NCI-H1694 (cell line): Measurements from ENCODE around the gene TMEM139.

ENCODE experiments used
- DNase-seq: peaks from one replicate; lab custom pipeline; 2025; lab: John Stamatoyannopoulos, UW

The TMEM139 gene

DNA sequence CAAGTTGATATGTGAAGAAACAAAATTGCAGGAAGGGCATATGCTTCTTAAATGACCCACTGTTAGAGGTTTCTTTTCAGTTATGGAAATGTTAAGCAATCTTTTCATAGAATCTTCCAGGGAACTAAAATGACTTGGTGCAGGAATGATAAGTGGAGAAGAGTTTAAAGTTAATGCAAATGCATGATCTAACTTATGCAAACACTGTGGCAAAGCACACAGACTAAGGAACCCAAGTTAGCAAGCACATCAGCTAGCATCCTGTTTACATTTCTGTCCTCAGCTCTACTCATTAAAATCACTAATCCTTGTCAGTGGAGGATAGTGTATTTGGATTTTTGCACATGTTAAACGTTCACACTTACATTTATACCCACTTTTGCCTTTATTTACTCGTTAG lies 40.5 kb downstream of the TMEM139 start:
- DNase-seq = no peak

DNA sequence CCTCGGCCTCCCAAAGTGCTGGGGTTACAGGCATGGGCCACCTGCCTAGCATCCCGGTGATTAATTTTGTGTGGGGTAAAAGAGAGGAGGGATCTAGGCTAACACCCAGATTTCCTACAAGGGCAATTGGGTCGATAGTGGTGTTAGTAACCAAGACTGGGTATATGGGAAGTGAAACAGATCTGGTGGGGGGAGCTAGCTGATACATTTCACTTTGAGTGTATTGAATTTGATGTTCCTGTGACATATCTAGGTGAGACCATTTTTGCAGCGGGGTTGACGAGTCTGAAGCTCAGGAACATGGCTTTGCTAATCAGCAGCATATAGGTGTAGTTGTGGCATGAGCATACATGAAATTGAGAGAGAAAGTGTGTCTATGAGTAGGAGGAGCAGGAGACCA lies 43.1 kb downstream of the TMEM139 start:
- no peak for DNase-seq

DNA sequence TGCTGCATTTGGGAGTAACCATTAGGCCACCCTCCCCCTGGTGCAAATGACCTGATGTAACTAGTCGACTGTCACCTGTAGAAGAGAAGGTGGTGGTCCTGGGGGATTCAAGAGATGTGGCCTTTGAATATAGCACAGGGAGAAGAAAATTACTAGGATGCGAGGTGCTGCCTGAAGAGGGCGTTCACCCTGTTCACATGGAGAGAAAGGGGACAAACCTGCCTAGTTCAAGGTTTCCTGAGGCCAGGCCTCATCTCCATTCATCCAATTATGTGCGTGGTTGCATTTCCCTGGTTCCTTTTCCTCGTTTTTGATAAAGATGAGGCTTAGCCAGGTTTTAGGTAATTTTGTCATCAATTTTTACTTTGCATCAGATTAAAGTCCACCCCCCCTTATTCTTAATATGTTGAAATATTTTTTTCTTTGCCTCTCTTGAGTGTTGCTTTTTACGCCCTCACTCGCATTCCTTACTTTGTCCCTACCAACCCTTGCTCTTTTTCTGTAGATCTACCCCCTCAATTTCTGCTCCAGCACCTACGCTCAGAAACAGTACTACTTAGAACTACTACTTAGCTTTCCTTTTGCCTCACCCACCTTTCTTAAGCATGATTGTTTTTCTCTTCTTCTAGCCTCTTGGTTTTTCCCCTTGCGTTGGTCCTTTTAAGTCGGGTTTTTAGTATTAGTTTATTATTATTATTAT lies 44.9 kb downstream of the TMEM139 start:
- DNase-seq = no peak

DNA sequence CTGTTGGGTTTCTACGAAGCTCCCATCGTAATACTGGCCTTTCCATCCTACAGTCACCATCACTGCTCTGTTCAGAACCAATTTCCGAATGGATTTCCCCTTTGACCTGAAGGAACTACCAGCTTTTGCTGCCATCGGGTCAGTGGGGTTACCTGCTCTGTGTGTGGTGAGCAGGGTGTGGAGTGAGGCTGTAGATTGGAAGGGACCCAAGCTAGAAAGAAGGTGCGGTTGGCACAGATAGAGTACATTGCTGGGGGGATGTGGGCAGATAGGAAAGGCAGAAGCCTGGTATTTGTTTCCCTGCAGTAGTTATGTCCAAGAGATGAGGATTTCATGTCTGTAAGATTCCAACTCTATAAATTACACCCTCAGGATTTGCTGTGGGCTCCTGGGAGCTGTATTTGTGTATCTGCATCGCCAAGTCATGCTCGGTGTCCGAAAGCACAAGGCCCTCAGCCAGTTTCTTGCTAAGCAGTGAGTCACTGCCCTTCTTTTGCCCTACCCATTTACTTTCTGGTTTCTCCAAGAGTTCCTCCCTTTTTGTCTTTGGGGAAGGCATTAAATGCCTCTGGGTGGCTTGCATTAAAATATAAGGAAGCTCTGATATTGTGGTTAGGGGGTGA lies 46.5 kb downstream of the TMEM139 start:
- no peak for DNase-seq

DNA sequence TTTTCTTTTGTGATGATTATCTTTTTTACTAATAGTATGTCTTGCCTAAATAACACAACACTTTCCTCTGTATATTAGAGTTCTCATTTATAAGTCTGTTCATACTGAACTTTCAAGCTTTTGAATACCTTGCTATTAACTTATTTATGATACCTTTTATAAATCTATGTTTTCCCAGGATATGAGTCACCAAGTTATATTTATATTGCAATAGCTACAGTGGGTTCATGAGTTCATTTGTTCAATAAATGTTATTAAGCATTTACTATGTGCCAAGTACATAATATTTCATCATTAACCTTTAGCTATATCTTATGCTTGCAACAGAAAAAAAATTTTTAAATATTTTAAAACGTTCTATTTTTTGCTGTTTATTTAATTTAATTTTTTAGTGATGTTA lies 49.5 kb downstream of the TMEM139 start:
- DNase-seq = no peak

DNA sequence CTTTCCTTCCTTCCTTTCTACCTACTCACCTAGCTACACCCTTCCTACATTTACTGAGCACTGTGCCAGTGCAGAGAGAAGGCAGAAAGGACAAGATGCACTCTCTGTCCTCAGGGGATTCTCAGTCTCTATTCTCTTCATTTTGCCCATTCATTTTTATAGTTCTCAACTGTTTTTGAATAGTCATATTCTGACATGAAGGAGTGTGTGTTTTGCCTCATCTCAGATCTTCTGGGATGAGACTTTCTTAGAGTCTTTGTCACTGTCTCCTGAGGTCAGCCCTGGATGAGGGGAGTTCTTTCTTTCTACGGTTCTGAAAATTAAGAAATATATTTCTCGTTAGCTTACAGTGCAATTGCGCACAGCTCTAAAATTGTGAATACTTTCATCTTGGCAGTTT lies 52.5 kb downstream of the TMEM139 start:
- DNase-seq = no peak
